ENCODE data around the gene UCHL3.

Gene UCHL3

GRCh38 chr13:75652726-75653125 is 103.1 kb downstream of the UCHL3 start:
- no peaks in the 10 kb centered on the region for H3K9me2 ChIP-seq (ENCODE audit: low read depth, low read length)
- no peak overlapping the region for H3K9ac ChIP-seq (ENCODE audit: low read length)
- no peak for TF ChIP-seq EZH2 (IDR thresholded peaks at IDR 0.05; ENCODE audit: borderline replicate concordance, low read length)
- TF ChIP-seq, protein P1, sequence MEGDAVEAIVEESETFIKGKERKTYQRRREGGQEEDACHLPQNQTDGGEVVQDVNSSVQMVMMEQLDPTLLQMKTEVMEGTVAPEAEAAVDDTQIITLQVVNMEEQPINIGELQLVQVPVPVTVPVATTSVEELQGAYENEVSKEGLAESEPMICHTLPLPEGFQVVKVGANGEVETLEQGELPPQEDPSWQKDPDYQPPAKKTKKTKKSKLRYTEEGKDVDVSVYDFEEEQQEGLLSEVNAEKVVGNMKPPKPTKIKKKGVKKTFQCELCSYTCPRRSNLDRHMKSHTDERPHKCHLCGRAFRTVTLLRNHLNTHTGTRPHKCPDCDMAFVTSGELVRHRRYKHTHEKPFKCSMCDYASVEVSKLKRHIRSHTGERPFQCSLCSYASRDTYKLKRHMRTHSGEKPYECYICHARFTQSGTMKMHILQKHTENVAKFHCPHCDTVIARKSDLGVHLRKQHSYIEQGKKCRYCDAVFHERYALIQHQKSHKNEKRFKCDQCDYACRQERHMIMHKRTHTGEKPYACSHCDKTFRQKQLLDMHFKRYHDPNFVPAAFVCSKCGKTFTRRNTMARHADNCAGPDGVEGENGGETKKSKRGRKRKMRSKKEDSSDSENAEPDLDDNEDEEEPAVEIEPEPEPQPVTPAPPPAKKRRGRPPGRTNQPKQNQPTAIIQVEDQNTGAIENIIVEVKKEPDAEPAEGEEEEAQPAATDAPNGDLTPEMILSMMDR (IDR thresholded peaks at IDR 0.05; ENCODE audit: low read length), result no peak
- H3K27ac ChIP-seq (ENCODE audit: low read depth, low read length, poor library complexity, severe bottlenecking), result no peak overlapping the region
- H3K4me3 ChIP-seq (ENCODE audit: low read depth, low read length, poor library complexity, severe bottlenecking), result no peak overlapping the region
- H3K27me3 ChIP-seq (ENCODE audit: insufficient read depth, low read length), result no peaks in the 10 kb centered on the region
- H3K4me1 ChIP-seq (ENCODE audit: insufficient read depth, low read length, severe bottlenecking), result peaks cover 2% of the 10 kb centered on the region
- H3K4me2 ChIP-seq (ENCODE audit: low read length), result no peak overlapping the region
- peaks cover 13% of the 10 kb centered on the region; the same call in 1 of the 2 replicates for H3K36me3 ChIP-seq (ENCODE audit: insufficient read depth, low read length)
- no peak overlapping the region for H2AFZ ChIP-seq (ENCODE audit: low read length)
- H3K79me2 ChIP-seq (ENCODE audit: insufficient read depth, low read length), result peaks cover 4% of the 10 kb centered on the region; the same call in 1 of the 2 replicates
- no peaks in the 10 kb centered on the region for H4K20me1 ChIP-seq (ENCODE audit: insufficient read depth, low read length)
- H3F3A ChIP-seq (ENCODE audit: insufficient read depth, low read length), result no peaks in the 10 kb centered on the region
- H3K9me3 ChIP-seq (ENCODE audit: low read length), result no peaks in the 10 kb centered on the region
